ENCODE results near the gene TPM2.

Gene TPM2

DNA sequence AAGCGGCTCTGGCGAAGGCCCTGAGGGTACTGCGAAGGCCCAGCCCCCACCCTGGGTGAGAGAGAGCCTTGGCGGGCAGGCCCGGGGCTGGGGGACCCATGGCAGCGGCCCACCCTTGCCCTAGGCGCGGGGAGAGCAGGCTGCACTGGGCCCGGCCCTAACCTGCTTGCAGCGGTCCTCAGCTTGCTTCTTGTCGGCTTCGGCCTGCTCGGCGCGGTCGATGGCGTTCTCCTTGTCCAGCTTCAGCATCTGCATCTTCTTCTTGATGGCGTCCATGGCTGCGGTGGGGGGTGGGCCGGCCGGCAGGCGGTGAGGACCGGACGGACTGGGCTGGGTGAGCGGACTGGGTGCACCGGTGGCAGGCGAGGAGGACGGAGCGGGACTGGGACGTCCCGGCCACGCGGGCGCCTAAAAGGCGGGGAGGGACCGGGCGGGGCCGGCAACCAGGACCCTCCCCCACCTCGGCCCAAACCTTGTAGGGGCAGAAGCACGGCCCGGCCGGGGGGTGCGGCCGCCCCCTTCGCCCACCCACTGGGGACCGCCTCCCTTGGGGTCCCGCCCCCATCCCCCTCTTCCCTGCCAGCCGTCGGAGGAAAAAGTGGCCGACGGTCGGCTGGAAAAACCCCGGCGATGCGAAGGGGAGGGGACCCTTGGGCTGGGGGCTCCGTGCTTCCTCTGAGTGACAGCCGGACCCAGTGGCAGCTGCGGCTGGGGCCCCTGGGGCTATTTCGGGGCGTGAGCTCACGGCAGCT is at the start of gene TPM2:
TPM2 (minus strand) TSS at position 384 of the 752 bp plus-strand sequence; CDS start at position 276, 108 bp downstream.
- no peak for DNase-seq

DNA sequence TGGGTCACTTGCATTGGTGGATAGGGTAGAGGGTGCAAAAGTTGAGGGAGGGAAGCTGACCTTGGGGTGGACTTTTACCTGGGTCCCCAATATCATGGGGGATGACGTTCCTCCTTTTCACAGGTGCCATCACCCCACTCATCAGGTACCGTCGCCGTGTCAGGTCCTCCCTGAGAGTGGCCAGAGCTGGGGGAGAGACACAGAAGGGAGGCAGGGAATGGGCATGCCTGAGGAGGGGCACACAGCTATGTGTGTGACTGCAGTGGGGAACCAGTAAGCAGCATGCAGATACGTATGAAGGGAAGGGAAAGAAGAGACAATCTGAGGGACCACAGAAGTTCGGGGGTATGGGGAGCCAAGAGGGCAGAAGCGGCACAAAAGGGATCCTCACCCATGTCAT is 49.2 kb upstream of the TPM2 start:
- no peak for DNase-seq

DNA sequence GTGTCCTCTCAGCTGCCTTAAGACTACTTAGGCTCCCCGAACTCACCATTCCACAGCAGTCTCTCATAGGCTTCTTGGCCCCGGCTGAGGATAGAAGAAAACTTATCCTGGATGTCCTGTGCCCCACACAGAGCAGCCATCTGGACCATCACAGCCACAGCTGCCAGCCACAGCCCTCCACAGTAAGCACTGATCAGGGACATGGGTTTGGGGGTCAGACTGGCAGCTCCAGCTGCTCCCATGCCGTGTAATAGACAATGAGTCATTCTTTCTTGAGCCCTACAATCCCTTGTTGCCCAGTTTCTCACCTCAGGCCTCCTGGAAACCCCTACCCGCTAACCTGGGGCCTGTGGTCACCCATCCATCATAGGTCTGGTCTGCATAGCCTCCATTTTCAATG is 48.5 kb upstream of the TPM2 start:
- no peak for DNase-seq

DNA sequence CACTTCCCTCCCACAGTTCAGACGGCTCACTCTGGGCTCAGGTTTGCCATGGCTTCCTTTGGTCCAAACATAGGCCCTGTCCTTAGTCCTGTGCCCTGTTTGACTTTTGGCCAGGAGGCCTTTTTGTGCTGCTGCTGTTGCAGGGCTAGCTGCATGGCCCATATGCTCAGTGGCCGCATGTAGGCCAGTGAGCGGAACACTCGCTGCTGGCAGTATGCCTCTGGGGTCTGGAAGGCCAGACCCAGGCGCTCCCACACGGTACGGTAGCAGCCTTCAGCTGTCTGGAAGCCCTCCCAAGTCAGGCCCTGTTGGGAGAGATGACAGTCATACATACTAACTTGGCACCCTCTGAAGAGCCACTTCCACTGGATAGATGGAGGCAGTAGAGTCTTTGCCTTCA is 47.4 kb upstream of the TPM2 start:
- no peak for DNase-seq

DNA sequence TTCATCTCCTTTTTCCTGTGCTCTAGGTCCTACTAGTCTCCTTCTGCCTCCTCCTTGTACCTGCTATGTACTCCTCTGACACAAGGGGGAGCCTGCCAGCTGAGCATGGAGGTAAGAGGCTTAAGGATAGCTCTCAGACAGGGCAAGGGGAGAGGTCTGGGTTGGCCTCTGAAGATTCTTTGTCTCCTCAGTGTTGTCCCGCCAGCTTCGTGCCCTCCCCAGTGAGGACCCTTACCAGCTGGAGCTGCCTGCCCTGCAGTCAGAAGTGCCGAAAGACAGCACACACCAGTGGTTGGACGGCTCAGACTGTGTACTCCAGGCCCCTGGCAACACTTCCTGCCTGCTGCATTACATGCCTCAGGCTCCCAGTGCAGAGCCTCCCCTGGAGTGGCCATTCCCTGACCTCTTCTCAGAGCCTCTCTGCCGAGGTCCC is 46.5 kb upstream of the TPM2 start:
- peak; percentile 82 for DNase-seq

DNA sequence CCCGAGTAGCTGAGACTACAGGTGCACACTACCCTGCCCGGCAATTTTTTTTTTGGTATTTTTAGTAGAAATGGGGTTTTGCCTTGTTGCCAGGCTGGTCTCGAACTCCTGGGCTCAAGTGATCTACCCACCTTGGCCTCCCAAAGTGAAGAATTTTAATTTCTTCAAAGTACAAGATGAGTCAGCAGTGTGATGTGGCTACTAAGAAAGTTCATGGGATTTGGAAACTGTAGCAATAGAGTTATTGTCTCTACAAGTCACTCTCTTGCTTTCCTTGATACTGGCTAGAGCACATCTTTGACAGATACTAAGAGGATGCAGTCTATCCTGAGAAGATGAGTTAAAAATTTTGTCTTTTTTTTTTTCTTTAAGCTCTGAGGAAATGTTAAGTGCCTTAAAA is 44.4 kb upstream of the TPM2 start:
- no peak for DNase-seq

DNA sequence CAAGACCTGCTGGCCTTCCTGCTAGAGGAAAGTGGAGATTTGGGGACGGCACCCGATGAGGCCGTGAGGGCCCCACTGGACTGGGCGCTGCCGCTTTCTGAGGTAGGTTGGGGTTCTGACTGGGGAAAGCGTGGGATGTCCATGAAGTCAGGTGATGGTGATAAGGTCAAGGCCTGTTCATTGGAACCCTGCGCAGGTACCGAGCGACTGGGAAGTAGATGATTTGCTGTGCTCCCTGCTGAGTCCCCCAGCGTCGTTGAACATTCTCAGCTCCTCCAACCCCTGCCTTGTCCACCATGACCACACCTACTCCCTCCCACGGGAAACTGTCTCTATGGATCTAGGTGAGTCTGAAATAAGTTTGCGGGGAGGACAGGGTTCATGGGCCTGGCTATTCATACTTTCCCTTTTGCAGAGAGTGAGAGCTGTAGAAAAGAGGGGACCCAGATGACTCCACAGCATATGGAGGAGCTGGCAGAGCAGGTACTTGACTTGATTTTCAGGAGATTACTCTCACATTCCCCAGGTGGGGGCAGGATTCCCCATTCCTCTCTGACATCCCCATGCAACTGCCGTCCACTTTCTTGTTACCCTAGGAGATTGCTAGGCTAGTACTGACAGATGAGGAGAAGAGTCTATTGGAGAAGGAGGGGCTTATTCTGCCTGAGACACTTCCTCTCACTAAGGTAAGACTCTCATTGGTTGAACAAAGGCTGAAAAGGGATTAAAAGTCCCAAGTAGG is 43.2 kb upstream of the TPM2 start:
- DNase-seq: no peak

DNA sequence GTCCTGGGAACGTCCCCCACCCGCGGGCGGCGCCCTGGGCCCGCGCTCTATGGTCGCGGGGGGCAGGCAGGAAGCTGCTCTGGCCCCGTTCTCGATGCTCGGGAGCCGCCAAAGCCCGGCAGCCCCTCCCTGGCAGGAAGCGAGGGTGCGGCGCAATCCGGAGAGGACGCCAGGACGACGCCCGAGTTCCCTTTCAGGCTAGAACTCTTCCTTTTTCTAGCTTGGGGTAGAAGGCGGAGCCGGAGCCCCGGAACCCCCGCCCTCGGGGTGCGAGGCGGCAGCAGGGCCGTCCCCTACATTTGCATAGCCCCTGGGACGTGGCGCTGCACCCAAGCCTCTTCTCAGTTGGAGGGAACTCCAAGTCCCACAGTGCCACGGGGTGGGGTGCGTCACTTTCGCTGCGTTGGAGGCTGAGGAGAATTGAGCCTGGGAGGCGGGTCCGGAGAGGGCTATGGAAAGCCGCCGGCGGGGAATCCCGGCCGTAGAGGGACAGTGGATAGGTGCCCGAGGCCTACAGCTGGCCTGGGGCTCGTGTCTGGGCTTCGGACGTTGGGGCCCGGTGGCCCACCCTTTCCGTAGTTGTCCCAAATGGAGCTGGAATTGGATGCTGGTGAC is 42.6 kb upstream of the TPM2 start, which contains the start of the genes CREB3 and TLN1:
CREB3 (plus strand) TSS at position 482 of the 615 bp plus-strand sequence; CDS start at position 589, 107 bp downstream.
TLN1 (minus strand) TSS at position 11 of the 615 bp plus-strand sequence. CDS start 6,501 bp downstream, outside the sequence.
- peak; percentile 99 for DNase-seq

DNA sequence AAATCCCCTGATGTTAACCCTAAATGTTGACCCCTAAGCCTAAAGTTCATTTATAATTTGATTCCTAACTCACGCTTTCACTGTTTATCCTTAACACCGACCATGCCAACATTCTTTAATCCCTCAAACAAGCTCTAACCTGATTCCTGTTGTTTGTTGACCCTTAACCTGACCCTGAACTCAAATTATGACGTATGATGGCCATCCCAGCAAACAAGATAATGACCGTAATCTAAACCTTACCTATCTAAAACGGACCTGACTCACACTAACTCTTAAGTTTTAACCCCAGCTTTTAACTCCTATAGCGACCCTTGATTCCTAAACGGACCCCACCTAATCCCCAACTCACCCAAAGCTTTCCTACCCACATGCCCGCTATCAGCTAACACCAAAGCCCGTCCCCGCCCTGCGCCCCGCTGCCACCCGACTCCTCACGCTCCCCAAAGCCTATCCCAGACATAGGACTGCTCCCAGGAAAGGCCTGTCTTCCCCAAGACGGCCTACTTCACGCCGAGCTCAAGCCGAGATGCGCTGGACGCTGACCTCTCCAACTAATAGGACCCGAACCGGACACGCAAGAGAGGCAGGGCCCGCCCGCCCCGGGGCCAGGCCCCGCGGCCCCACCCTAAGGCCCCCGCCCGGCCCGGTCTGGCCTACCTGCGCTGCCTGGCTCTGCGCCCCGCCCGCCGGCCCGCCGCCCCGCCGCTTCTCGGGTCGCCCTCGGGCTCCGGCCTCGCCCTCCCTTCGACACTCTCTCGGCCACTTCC is 41.9 kb upstream of the TPM2 start:
- DNase-seq: no peak

DNA sequence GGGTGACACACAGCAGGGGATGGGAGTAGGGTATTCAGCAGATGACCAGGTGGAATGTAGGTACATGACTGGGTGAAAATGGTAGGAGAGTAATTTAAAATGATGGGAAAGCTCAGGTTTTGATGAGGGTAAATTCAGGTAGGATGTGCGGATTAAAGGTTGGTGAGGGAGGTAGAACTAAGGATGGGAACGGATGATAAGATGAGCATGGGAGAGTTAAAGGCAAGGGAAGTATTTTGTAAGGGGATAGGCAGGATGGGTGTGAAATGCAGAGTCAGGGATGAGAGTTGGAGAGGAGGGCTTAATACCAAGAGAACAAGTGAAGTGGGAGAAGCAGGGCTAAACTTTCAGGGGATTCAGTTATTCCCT is 40.7 kb upstream of the TPM2 start:
- no peak for DNase-seq

DNA sequence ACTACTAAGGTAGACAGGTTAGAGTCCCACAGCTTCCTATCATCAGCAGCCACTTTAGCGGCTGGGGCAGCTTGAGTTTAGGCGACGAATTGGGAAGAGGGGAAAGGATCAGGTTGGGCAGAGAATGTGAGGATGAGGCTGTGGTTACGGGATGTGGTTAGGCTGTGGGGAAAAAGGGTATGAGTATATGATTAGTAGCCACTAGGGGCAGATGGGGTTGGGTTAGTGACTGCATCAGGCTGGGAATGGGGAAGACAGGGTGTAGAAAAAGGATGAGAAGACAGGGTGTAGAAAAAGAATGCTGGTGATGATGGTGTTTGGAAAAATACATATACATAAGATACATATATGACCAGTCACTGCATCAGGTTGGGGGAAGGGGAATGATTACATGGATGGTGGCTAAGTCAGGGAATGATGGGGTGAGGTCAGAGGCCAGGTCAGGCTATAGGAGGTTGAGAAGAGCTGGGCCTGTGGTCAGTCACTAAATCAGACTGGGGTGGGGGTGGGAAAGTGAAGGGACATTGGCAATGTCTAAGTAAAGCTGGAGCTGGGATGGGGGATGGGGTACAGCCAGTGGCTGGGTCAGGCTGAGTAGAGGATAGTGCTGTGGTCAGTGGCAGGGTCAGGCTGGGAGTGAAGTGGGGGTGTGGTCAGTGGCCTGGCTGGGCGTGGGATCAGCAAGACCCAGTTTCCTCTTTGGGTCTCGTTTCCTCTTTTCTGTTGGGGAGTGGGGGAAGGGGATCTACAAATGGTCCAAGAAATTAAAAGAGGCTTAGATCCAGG is 40.2 kb upstream of the TPM2 start:
- DNase-seq: peak; percentile 60

DNA sequence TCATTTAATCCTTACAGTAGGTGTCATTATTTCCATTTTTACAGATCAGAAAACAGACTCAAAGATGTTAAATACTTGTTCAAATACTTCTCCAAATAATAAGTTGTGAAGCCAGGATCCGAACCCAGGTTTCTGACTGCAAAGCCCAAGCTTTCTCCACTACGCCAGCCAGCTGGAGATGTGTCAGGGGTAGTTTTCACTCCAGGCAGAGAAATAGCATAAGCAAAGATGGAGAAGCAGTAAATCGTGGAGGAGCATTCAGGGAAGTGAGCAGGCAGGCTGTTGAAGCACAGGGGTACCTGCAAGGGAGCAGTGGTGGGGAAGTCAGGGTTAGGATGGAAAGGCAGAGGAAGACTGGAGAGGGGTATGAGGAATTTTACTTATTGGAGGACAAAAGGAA is 39.4 kb upstream of the TPM2 start:
- no peak for DNase-seq

DNA sequence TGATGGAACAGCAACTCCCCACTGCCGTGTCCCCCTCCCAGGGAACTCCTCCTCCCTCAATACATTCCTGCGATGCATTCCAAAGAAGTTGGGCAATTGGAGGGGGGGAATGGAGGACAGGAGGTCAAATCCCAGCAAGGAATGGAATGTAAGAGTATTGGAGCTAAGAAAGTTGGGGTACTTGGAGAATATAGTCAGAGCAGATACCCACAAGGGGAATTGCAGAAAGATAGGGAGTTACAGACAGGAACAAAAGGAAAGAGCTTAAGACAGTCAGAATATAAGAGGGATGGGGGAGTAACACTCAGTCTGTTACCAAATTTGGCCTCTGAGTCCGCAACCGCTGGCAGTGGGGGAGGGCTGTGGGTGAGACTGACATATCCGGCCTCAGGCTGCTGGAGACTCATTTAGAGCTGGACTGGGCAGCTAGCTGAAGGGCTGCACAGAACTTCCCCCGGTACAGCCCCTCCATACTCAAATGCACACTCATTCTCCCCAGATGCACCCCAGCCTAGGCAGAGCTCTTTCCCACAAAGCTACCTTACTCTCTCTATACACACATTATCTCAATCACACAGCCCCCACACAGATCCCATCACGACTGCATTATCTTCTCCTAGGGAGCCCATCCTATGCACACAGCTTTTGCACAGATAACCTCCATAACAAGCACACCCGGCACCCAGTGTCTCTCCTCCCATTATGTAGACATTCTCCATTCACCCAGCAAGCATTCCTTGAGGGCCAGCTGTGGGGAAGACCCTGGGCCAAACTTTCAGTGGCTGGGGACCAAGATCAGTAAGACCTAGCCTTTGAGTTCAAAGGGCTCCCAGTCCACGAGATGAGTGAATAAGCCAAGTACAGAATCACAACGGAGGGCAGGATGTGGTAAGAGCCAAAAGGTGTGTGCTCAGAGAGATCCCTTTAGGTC is 38.6 kb upstream of the TPM2 start:
- peak; percentile 77 for DNase-seq

DNA sequence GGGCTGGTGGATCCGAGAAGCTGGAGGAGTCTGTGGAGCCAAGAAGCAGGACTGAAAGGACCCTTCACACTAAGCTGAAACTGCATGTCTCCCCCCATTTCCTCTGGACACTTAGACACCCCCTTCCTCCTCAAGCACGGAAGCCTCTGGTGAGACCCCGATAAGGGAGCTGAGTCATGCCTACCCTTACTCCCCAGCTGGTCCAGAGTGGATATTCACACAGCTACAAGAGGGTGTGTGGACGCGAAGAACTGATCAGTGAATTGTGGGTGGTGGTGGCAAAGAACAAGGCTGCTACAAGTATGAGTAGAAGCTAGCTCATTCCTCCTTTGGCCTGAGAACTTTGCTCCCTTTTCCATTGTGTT is 37.9 kb upstream of the TPM2 start:
- no peak for DNase-seq

DNA sequence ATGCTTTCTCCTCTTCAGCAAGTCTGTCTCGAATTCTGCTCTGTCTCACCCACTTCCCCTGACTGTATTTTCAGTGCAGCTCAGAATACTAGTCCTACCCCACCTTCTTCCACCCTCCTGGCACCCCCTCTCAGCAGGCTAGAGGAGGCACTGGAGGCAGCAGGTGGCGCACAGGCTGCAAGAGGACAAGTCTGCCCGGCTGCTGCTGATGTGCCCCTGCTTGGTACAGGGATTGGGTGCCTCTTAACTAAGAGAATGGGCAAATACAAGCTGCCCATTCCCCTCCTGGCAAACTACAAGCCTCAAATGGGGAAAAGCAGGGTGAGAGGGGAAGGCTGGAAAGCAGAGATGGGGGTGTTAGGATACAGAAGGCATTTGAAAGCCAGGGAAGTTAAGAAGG is 37.2 kb upstream of the TPM2 start:
- peak; percentile 43 for DNase-seq

DNA sequence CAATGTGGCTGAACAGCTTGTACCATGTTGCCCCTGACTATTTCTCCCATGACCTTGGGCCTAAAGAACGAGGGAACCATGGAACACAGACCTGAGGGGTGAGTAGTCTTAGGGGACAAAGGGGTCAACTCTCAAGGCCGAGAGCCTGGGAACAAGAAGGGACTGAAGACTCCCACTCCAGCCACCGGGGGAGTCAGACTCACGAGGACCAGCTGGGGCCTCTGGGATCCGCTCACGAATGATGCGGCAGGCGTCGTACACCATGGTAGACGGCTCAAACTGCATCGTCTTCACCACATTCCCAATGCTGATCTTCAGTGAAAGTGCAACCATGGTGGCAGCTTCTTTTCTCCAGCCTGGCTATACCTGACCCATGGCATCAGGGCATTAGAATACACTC is 35.6 kb upstream of the TPM2 start:
- no peak for DNase-seq

DNA sequence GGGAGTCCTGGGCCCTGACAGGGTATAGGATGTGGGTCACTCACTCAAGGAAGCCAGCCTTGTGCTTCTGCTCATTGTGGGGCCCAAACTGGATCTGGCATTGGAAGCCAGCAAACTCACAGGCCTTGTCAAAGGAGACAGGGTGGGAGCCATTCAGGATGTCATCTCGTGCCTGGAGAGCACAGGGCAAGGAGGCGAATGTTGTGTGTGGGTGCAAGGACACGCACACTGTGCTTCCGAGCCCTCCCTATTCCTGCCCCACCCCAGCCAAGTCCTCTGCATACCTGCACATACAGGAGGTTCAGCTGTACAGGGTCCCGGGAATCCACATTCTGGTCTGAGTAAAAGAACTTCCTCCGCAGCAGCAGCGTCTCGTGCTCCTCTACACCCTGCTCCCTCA is 34.2 kb upstream of the TPM2 start:
- DNase-seq: no peak

DNA sequence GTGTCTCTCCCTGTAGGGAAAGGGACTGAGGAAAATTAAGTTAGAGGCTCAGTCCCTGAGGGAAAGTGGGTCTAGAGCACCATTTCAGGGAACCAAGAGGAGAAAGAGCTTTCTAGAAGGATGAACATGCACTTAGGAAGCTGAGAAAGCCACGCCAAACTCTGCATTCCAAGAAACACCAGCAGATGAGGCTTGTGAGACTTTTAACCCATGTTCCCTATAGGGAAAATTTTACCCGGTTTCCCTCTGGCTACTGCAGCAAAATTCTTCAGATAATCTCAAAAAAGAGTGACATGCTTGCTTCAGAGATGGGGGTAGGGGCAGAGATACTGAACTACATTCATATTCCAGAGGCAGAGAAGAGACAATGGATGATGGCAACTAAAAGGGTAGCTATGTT is 33.7 kb upstream of the TPM2 start:
- DNase-seq: no peak

DNA sequence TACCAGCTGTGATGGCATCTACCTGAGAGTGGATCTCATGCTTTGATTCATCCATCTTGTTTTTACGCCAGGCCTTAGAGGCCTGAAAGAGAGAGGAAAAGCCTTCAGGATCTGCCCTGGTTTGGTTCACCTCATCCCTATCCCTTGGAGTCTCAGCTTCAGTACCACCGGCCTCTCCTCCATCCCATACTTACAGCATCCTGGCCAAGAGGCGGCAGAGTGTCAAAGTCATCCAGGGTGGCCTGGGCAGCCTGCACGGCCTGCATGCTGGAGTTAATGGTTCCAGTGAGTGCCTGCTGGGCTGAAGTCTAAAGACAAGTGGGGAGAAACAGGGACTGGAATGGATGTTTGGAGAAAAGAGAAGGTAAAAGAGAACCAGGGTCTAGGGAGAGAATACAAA is 29.8 kb upstream of the TPM2 start:
- DNase-seq: no peak

DNA sequence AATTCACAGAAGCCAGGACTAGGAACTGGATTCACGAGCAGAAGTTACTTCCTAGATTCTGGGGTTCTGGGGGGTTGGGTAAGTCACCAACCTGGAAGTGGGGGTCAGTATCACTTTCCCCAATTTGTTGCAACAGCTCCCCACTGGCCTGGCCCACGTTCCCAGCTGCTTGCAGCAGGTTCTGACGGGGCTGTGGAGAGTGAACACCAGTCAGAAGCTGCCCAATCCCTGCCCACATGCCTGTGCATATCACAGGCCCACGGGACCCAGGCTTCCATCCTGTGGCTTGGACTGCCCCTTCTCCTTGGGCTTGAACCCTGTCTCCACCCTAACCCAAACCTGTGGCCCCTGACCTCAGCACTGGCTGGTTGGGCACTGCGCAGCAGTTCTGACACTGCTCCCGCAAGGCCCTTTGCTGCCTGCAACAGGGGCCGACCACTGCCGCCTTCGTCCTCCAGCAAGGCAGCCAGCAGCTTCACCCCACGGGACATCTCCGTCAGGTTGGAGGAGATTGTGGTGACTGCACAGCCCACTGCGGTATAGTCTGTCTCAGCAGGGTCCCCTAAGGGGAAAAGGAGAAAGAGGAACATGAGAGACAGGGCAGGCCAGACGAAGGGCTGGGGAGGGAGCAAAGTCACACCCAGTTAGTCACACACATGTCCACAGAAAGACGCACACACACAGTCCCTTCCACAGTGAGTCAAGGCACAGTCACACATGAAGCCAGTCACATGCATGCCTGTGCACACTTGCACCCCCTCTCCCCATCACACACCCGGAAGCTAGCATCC is 29.2 kb upstream of the TPM2 start:
- DNase-seq: no peak

Measured in activated CD4-positive, alpha-beta T cell treated with anti-CD3 and anti-CD28 coated beads, Interleukin-2, amount 50 U/mL, for 16 hours (primary cell).